ENCODE data around the gene LEMD3.

DNA sequence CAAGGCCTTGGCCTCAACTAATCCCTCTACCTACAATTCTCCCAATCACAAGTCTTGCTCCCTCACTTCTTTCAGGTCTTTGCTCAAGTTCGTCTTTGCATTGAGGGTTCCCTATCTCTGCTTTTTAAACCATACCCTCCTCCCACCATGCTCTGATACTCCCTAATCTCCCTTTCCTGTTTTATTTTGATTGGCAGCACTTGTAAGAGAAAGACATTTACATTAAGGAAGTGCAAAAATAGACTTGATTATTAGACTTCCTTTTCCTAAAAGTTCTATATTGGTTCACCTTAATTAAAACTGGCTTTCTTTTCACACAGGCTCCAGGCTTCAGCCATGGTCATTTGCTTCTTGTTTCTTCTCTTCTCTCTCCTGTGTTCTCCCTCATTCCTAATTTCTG lies 30.0 kb upstream of the LEMD3 start:
- TF ChIP-seq, protein P1, sequence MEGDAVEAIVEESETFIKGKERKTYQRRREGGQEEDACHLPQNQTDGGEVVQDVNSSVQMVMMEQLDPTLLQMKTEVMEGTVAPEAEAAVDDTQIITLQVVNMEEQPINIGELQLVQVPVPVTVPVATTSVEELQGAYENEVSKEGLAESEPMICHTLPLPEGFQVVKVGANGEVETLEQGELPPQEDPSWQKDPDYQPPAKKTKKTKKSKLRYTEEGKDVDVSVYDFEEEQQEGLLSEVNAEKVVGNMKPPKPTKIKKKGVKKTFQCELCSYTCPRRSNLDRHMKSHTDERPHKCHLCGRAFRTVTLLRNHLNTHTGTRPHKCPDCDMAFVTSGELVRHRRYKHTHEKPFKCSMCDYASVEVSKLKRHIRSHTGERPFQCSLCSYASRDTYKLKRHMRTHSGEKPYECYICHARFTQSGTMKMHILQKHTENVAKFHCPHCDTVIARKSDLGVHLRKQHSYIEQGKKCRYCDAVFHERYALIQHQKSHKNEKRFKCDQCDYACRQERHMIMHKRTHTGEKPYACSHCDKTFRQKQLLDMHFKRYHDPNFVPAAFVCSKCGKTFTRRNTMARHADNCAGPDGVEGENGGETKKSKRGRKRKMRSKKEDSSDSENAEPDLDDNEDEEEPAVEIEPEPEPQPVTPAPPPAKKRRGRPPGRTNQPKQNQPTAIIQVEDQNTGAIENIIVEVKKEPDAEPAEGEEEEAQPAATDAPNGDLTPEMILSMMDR (IDR thresholded peaks at IDR 0.05) = no peak
- TF ChIP-seq POLR2AphosphoS5 (IDR thresholded peaks at IDR 0.05) = no peak

All from prostate gland (tissue), 2 donors.